Measurements from ENCODE around the gene MOB4. TPM values are rescaled to one million over a fixed set of nuclear protein-coding genes. Genes with fewer than 3 reads are reported as not detected.
"Not testable (repeated sequence)": the region's sequence is repeated elsewhere in the genome, so short reads cannot be mapped to it uniquely, and the experiment has no call there.

The MOB4 gene
- total and polyA plus RNA-seq, 11 donors: 19.6 to 48.9 (median 35.2) TPM

DNA sequence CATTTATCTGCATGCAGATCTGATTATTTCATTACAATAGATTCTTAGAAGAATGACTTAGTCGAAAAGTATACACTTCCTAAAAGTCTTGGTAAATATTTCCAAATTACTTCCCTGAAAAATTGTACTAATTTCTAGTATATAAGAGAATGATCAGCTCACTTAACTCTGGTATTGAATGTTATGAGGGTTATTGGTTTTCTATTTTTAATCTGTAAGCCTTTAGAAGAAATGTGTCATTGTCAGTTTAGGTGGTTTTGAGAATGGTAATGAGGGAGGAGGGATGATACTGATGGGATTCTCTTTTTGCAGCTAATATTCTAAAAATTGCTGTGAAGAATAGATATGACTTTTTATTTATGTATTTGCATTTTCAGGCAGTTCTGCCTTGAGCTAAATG lies 23.9 kb downstream of the MOB4 start:
- WGBS, 4 donors: 67 to 84% (median 82%) methylated on average over 1 of the region's 1 CpG
- DNase-seq (no peak), ATAC-seq (no peak)
- Histone ChIP-seq H3K27me3 (no peaks in the 10 kb centered on the region), H3K27ac (no peak overlapping the region), H3K4me3 (no peak overlapping the region), H3K4me1 (peaks cover 0 to 16% (median 7%) of the 10 kb centered on the region in 12 donors), H3K36me3 (peaks cover 0 to 93% (median 75%) of the 10 kb centered on the region in 9 donors), H3K9me3 (no peaks in the 10 kb centered on the region)
- intact Hi-C loops (cut with DNase I): no loop called here
- no peak for TF ChIP-seq POLR2A (IDR thresholded peaks at IDR 0.05)
- no peak for TF ChIP-seq CTCF (IDR thresholded peaks at IDR 0.05)

DNA sequence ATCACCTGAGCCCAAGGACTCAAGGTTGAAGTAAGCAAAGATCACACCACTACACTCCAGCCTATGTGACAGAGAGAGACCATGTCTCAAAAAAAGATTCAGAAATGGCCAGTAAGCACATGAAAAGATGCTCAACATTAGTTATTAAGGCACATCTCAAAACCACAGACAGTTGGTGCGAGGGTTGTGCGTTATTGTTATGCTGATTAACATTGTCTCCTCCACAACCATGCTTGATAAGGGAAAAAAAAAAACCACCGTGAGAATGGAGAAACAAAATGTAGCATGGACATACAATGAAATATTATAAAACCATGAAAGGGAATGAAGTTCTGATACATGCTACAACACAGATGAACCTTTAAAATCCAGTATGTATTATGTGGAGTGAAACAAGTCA lies 27.3 kb downstream of the MOB4 start:
- no peak for ATAC-seq
- Histone ChIP-seq H3K27me3 (no peaks in the 10 kb centered on the region), H3K27ac (no peak overlapping the region), H3K4me3 (no peak overlapping the region), H3K9me3 (no peaks in the 10 kb centered on the region), H3K36me3 (peaks cover 0 to 88% (median 72%) of the 10 kb centered on the region in 9 donors), H3K4me1 (peaks cover 0 to 18% (median 7%) of the 10 kb centered on the region in 12 donors)
- TF ChIP-seq POLR2A (IDR thresholded peaks at IDR 0.05): no peak
- 93 to 98% (median 95%) methylated on average over 3 of the region's 3 CpGs for WGBS, 4 donors
- no peak for DNase-seq
- intact Hi-C loops (cut with DNase I): no loop called here

DNA sequence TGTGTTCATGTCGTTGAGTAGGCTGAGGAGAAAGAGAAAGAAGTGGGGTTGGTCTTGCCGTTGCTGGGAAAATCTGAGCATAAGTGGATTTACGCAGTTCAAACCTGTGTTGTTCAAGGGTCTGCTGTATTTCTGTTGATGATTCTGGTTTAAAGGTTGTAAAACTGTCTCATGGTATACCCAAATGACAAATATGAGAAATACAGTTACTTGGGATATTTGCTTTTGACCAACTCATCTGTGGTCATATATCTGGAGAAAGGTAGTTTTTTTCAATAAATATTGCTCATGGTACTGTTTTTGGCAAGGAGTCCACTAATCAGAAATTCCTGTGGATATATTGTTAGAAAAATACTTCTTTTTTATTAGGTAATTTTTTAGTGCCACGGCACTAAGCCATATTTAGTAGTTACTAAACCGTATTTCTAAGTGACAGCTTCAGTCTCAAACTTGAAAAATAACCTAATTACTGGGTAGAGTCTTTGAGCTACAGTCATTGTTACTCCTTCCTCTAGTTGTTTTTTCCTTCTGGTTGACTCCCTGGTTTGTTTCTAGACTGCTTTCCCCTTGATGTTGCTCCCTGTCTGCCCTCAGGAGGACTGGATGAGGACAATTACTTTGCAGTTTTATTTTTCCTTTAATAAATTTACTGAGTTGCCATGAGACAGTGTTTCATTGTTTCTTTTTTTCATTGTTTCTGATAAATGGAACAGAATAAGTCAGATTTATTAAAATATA lies 31.5 kb downstream of the MOB4 start:
- Histone ChIP-seq H3K27ac (peak overlapping the region in 1 of 12 donors; percentile 25), H3K36me3 (peaks cover 0 to 92% (median 82%) of the 10 kb centered on the region in 9 donors), H3K4me1 (peaks cover 0 to 3% (median 0%) of the 10 kb centered on the region in 12 donors), H3K9me3 (no peaks in the 10 kb centered on the region), H3K4me3 (no peak overlapping the region), H3K27me3 (no peaks in the 10 kb centered on the region)
- TF ChIP-seq CTCF (IDR thresholded peaks at IDR 0.05) (no peak), POLR2A (IDR thresholded peaks at IDR 0.05) (no peak)
- 85 to 88% (median 87%) methylated on average over 5 of the region's 5 CpGs for WGBS, 4 donors
- ATAC-seq (no peak), DNase-seq (no peak)
- intact Hi-C loops (cut with DNase I): no loop called here

- Histone ChIP-seq H3K9me3 (no peaks in the 10 kb centered on the region), H3K36me3 (peaks cover 0 to 92% (median 82%) of the 10 kb centered on the region in 9 donors), H3K27ac (no peak overlapping the region), H3K4me1 (peaks cover 0 to 3% (median 0%) of the 10 kb centered on the region in 12 donors), H3K4me3 (no peak overlapping the region), H3K27me3 (no peaks in the 10 kb centered on the region)
- no peak for ATAC-seq
- 85 to 95% (median 92%) methylated on average over 5 of the region's 5 CpGs for WGBS, 4 donors
- intact Hi-C loops (cut with DNase I): no loop called here
- no peak for DNase-seq
- TF ChIP-seq POLR2A (IDR thresholded peaks at IDR 0.05) (no peak), CTCF (IDR thresholded peaks at IDR 0.05) (no peak)
Measured at GRCh38 chr2:197548582-197548981, 32.7 kb downstream of the MOB4 start.

DNA sequence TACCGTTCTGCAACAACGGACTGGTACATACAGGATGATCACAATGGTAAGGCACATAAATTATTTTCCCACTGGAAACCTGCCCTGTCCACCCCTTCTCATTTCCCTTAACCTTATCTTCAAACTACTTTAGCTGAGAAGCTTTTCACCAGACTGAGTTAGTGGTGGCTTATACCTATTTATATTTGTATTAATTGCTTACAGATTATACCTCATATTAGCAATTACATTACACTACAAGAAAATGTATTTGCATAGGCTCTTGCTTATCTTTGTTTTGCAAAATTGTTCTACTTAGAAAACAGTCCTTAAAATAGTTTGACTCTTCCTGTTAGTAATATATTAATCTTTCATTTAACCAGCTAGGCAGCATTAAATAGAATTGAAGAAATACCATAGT lies 35.4 kb downstream of the MOB4 start:
- ATAC-seq; H3K27me3 ChIP-seq; H3K27ac ChIP-seq; DNase-seq; H3K4me3 ChIP-seq; intact Hi-C loops (cut with DNase I); H3K9me3 ChIP-seq: not testable (repeated sequence)
- H3K4me1 ChIP-seq: peaks cover 0 to 11% (median 5%) of the 10 kb centered on the region in 12 donors
- peaks cover 0 to 90% (median 76%) of the 10 kb centered on the region in 9 donors for H3K36me3 ChIP-seq
- WGBS, 4 donors: 81 to 88% (median 87%) methylated on average over 2 of the region's 2 CpGs
